ENCODE data around the gene SERPINH1. TPM values are rescaled to one million over a fixed set of nuclear protein-coding genes. Genes with fewer than 3 reads are reported as not detected.
A peak's percentile ranks its signal among the peaks of the same experiment; 100 is the strongest.

SERPINH1 gene
- total and polyA plus RNA-seq, 2 of the 13 experiments (the other 11 are each of a cell fraction or from before 2014, with no cell fraction given): 83.6 to 83.8 TPM

- peak; percentile 24; the same call in 1 of the 2 replicates for TF ChIP-seq TFDP1 (CRISPR knock-in tag; IDR thresholded peaks at IDR 0.05; ENCODE audit: borderline replicate concordance)
- TF ChIP-seq ZNF280B (CRISPR knock-in tag; IDR thresholded peaks at IDR 0.05; ENCODE audit: borderline replicate concordance): peak; percentile 63; the same call in 1 of the 2 replicates
- peak; percentile 51; the same call in 1 of the 2 replicates for TF ChIP-seq ZKSCAN8 (CRISPR knock-in tag; IDR thresholded peaks at IDR 0.05; ENCODE audit: borderline replicate concordance)
- 0 out of 2 replicates have a peak, but pooled peaks have one; percentile 27 for TF ChIP-seq MXD4 (CRISPR knock-in tag; IDR thresholded peaks at IDR 0.05)
- peak; percentile 70 for TF ChIP-seq ISL2 (CRISPR knock-in tag; IDR thresholded peaks at IDR 0.05)
- TF ChIP-seq SOX13 (IDR thresholded peaks at IDR 0.05): no peak
- peak in 1 of 2 experiments; percentile 86; a peak in 2 of 4 replicates for TF ChIP-seq SOX13 (CRISPR knock-in tag; conservative IDR thresholded peaks at IDR 0.05 in 1 of 2, IDR thresholded peaks at IDR 0.05 in 1 of 2)
- TF ChIP-seq ISX (CRISPR knock-in tag; conservative IDR thresholded peaks at IDR 0.05): no peak
- TF ChIP-seq, protein P1, sequence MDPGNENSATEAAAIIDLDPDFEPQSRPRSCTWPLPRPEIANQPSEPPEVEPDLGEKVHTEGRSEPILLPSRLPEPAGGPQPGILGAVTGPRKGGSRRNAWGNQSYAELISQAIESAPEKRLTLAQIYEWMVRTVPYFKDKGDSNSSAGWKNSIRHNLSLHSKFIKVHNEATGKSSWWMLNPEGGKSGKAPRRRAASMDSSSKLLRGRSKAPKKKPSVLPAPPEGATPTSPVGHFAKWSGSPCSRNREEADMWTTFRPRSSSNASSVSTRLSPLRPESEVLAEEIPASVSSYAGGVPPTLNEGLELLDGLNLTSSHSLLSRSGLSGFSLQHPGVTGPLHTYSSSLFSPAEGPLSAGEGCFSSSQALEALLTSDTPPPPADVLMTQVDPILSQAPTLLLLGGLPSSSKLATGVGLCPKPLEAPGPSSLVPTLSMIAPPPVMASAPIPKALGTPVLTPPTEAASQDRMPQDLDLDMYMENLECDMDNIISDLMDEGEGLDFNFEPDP (CRISPR knock-in tag; conservative IDR thresholded peaks at IDR 0.05): 0 out of 2 replicates have a peak, but pooled peaks have one; percentile 55
- TF ChIP-seq FOXA3 (CRISPR knock-in tag; IDR thresholded peaks at IDR 0.05): peak; percentile 45; the same call in 1 of the 2 replicates
- TF ChIP-seq PRDM4 (CRISPR knock-in tag; IDR thresholded peaks at IDR 0.05; ENCODE audit: borderline replicate concordance): no peak
- TF ChIP-seq ZNF737 (CRISPR knock-in tag; IDR thresholded peaks at IDR 0.05; ENCODE audit: borderline replicate concordance): no peak
- TF ChIP-seq PREB (CRISPR knock-in tag; IDR thresholded peaks at IDR 0.05): no peak
- TF ChIP-seq ZNF777 (CRISPR knock-in tag; IDR thresholded peaks at IDR 0.05): no peak
- no peak for TF ChIP-seq ARID2 (CRISPR knock-in tag; IDR thresholded peaks at IDR 0.05; ENCODE audit: borderline replicate concordance)
- 0 out of 2 replicates have a peak, but pooled peaks have one; percentile 10 for TF ChIP-seq ZNF12 (CRISPR knock-in tag; IDR thresholded peaks at IDR 0.05)
- TF ChIP-seq PHF21A (CRISPR knock-in tag; IDR thresholded peaks at IDR 0.05): peak; percentile 99
- TF ChIP-seq TBX3 (IDR thresholded peaks at IDR 0.05; ENCODE audit: borderline replicate concordance): no peak
- TF ChIP-seq CEBPG (CRISPR knock-in tag; IDR thresholded peaks at IDR 0.05): peak; percentile 89
These were observed 38.0 kb upstream of the SERPINH1 start (continued) for GRCh38 chr11:75523811-75524664.

Data from HepG2 (cell line).